Upper lobe of left lung (tissue), 6 donors: ENCODE data around the gene C2orf78. TPM values are rescaled to one million over a fixed set of nuclear protein-coding genes. Genes with fewer than 3 reads are reported as not detected.
"Not testable (repeated sequence)": the region's sequence is repeated elsewhere in the genome, so short reads cannot be mapped to it uniquely, and the experiment has no call there.

Source experiments
- ATAC-seq, 2 donors: fragments of 200-7000 bp; cut with Tn5 transposase; one replicate each; pipeline ENCODE4 v1.9.1; 2022; ENCODE audit warnings: mild to moderate bottlenecking in 2 of 2, moderate library complexity in 2 of 2; ENCODE audit not compliant: low FRiP score in 2 of 2
- DNase-seq, 2 donors: peaks; one replicate each; pipeline ENCODE4 v3.0.0-alpha.2; 2019 to 2020
- H3K27ac ChIP-seq, 4 donors: fragments of 200-600 bp; sonication (generic); one replicate each; pipeline ENCODE4 v1.5.1; 2016 to 2019
- H3K27me3 ChIP-seq, 4 donors: fragments of 200-600 bp; sonication (generic); one replicate each; pipeline ENCODE4 v1.5.1; 2017 to 2019
- H3K36me3 ChIP-seq, 4 donors: fragments of 200-600 bp; sonication (generic); one replicate each; pipeline ENCODE4 v1.5.1; 2016 to 2019
- H3K4me1 ChIP-seq, 4 donors: fragments of 200-600 bp; sonication (generic); one replicate each; pipeline ENCODE4 v1.5.1; 2018 to 2019
- H3K4me3 ChIP-seq, 4 donors: fragments of 200-600 bp; sonication (generic); one replicate each; pipeline ENCODE4 v1.5.1; 2017 to 2019; ENCODE audit warnings: mild to moderate bottlenecking in 2 of 4, moderate library complexity in 1 of 4
- H3K9me3 ChIP-seq, 4 donors: fragments of 200-600 bp; sonication (generic); one replicate each; pipeline ENCODE4 v1.5.1; 2018 to 2019
- CTCF ChIP-seq, 6 experiments: fragments of 450-650 bp in 4 of 6; fragments of 200-600 bp in 2 of 6; sonication (generic) in 2 of 6; IDR thresholded peaks; one replicate each; pipeline ENCODE4 v1.5.1; 2016 to 2019; ENCODE audit warnings: antibody characterized with exemption in 6 of 6
- EP300 ChIP-seq, 4 donors: sonication (generic); formaldehyde crosslinking; IDR thresholded peaks; one replicate each; pipeline ENCODE4 v1.5.1; 2017; ENCODE audit warnings: antibody characterized with exemption in 4 of 4, control low read depth in 2 of 4
- POLR2A ChIP-seq, 4 donors: fragments of 450-650 bp; IDR thresholded peaks; one replicate each; pipeline ENCODE4 v1.5.1; 2016 to 2017; ENCODE audit warnings: antibody characterized with exemption in 4 of 4, mild to moderate bottlenecking in 2 of 4
- POLR2AphosphoS5 ChIP-seq, 2 donors: sonication (generic); formaldehyde crosslinking; IDR thresholded peaks; one replicate each; pipeline ENCODE4 v1.5.1; 2017; ENCODE audit warnings: antibody characterized with exemption in 2 of 2
- WGBS, 2 donors: methylation state at CpG; one replicate each; pipeline ENCODE4 v1.1.5; 2017 to 2018; 5-methylcytosine and 5-hydroxymethylcytosine counted together
- total RNA-seq, 6 donors: library from RNA; depleted of rRNA in 4 of 6; stranded (reverse); fragments of >200 nt in 4 of 6; gene quantifications; one replicate each; pipeline versions ENCODE4 v1.1.0 to v1.2.1, GENCODE V29; 2016 to 2021
- donor health status: DM: no; HTN: no; CAD: no; lungs with moderate emphysema.
- donor health status: DM: no; HTN: yes; CAD: no; lungs with severe emphysema.

C2orf78 gene
- total RNA-seq, 6 donors from 2014 or later, result not detected

GRCh38 chr2:73779467-73780236 lies 4.3 kb upstream of the C2orf78 start, which contains the start of gene DUSP11:
Gene DUSP11 (minus strand): TSS chr2:73780103. CDS start chr2:73779974, 129 bp downstream.
- TF ChIP-seq EP300 (IDR thresholded peaks at IDR 0.05) (no peak), POLR2A (IDR thresholded peaks at IDR 0.05) (peak in 3 of 4 donors; percentile 73 to 90 (median 76)), POLR2AphosphoS5 (IDR thresholded peaks at IDR 0.05) (peak; percentile 82 to 95), CTCF (IDR thresholded peaks at IDR 0.05) (peak; percentile 88 to 96 (median 92))
- peak; percentile 100 for ATAC-seq
- Histone ChIP-seq H3K4me3 (peak within 1 kb of the TSS; percentile 60 to 87 (median 71)), H3K27ac (peak within 1 kb of the TSS; percentile 92 to 94 (median 92)), H3K27me3 (no peaks in the 10 kb centered on the region), H3K4me1 (peaks cover 13 to 23% (median 16%) of the 10 kb centered on the region in 4 donors), H3K36me3 (peaks cover 5 to 26% (median 10%) of the 10 kb centered on the region in 4 donors), H3K9me3 (no peaks in the 10 kb centered on the region)
- 1 to 2% methylated on average over 22 to 40 of the region's 40 CpGs for WGBS, 2 donors
- peak; percentile 96 to 98 for DNase-seq

- TF ChIP-seq EP300 (IDR thresholded peaks at IDR 0.05), result no peak
- TF ChIP-seq POLR2A (IDR thresholded peaks at IDR 0.05), result no peak
- no peak for TF ChIP-seq CTCF (IDR thresholded peaks at IDR 0.05)
- no peak for TF ChIP-seq POLR2AphosphoS5 (IDR thresholded peaks at IDR 0.05)
- ATAC-seq (no peak), DNase-seq (no peak)
- Histone ChIP-seq H3K27me3 (no peaks in the 10 kb centered on the region), H3K27ac (peak overlapping the region; percentile 92 to 94 (median 92)), H3K4me1 (peaks cover 13 to 23% (median 16%) of the 10 kb centered on the region in 4 donors), H3K4me3 (peak overlapping the region in 3 of 4 donors; percentile 64 to 87 (median 78)), H3K9me3 (no peaks in the 10 kb centered on the region), H3K36me3 (peaks cover 5 to 22% (median 7%) of the 10 kb centered on the region in 4 donors)
- WGBS, 2 donors, result 3 to 5% methylated on average over 7 of the region's 7 CpGs
Measured at GRCh38 chr2:73780237-73780582, 3.8 kb upstream of the C2orf78 start.

GRCh38 chr2:73783402-73783801 lies 581 bp upstream of the C2orf78 start:
- H3K9me3 ChIP-seq, H3K4me3 ChIP-seq, H3K27ac ChIP-seq, ATAC-seq, H3K36me3 ChIP-seq, H3K27me3 ChIP-seq: not testable (repeated sequence)
- peak in 1 of 2 donors; percentile 58 for DNase-seq
- peaks cover 8 to 13% (median 10%) of the 10 kb centered on the region in 4 donors for H3K4me1 ChIP-seq
- 83 to 84% methylated on average over 15 of the region's 15 CpGs for WGBS, 2 donors

GRCh38 chr2:73811878-73812277 lies 27.9 kb downstream of the C2orf78 start:
- Histone ChIP-seq H3K4me3 (no peak overlapping the region), H3K27me3 (no peaks in the 10 kb centered on the region), H3K36me3 (no peaks in the 10 kb centered on the region), H3K27ac (no peak overlapping the region), H3K9me3 (no peaks in the 10 kb centered on the region), H3K4me1 (no peaks in the 10 kb centered on the region)
- TF ChIP-seq POLR2A (IDR thresholded peaks at IDR 0.05), result no peak
- no peak for TF ChIP-seq POLR2AphosphoS5 (IDR thresholded peaks at IDR 0.05)
- TF ChIP-seq CTCF (IDR thresholded peaks at IDR 0.05), result no peak
- DNase-seq, result no peak
- no peak for ATAC-seq

GRCh38 chr2:73812635-73813034 lies 28.7 kb downstream of the C2orf78 start:
- H3K9me3 ChIP-seq, result no peaks in the 10 kb centered on the region
- TF ChIP-seq POLR2A (IDR thresholded peaks at IDR 0.05), result no peak
- no peak for TF ChIP-seq CTCF (IDR thresholded peaks at IDR 0.05)
- TF ChIP-seq POLR2AphosphoS5 (IDR thresholded peaks at IDR 0.05), result no peak
- no peak for TF ChIP-seq EP300 (IDR thresholded peaks at IDR 0.05)
- H3K4me1 ChIP-seq, result no peaks in the 10 kb centered on the region
- H3K27me3 ChIP-seq, result no peaks in the 10 kb centered on the region
- DNase-seq (no peak), ATAC-seq (no peak)
- H3K27ac ChIP-seq, result no peak overlapping the region
- H3K4me3 ChIP-seq, result no peak overlapping the region
- no peaks in the 10 kb centered on the region for H3K36me3 ChIP-seq
